Measurements from ENCODE around the gene DENND6B.

The DENND6B gene

GRCh38 chr22:50306753-50307749, 19.8 kb downstream of the DENND6B start, which contains the start of gene PLXNB2:
PLXNB2 (minus strand) TSS chr22:50307646; CDS start chr22:50290584, 17,062 bp downstream.
- H3K27me3 Mint-ChIP-seq = peaks cover 77% of the 10 kb centered on the region
- peak; percentile 48 for DNase-seq
- CTCF ChIA-PET = interaction anchor here (0.9 kb wide), 2 partner anchors 21 to 31 kb away, joined by 3 read pairs; no protein-coding TSS in a partner anchor
- no peaks in the 10 kb centered on the region for H3K9me3 Mint-ChIP-seq
- no peaks in the 10 kb centered on the region for H3K36me3 Mint-ChIP-seq
- peaks cover 21% of the 10 kb centered on the region for H3K4me1 Mint-ChIP-seq
- no peak within 1 kb of the TSS for H3K4me3 Mint-ChIP-seq
- H3K27ac Mint-ChIP-seq = no peak within 1 kb of the TSS

DNA sequence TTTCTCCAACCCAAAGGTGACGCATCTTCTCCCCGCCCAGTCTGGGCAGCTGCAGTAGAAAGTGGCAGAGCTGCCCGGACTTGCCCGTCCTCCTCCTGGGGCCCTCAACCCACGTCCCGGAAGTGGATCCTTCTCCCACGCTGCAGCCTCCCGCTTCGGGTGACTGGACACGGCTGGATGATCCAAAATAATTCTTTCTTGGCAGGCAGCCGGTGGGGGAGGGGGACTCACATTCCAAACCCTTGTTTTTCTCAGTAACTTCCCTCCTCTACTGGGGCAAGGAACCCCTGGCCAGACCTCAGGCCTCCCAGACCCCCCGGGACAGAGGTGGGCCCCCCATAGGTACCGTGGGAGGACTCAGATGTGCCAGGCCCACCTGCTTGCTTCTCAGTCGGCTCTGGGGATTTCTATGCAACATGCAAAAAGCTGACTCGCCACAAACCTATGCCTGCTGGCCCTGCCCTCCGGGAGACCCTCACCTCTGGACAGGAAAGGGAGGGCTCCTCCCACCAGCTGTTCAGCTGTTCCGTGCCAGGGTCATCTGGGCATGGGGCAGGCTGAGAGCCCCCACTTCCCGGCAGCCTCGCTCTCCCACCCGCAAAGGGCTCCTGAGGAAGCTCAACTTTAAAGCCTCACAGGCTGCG, 20.8 kb downstream of the DENND6B start:
- H3K4me1 Mint-ChIP-seq = peaks cover 21% of the 10 kb centered on the region
- H3K36me3 Mint-ChIP-seq = no peaks in the 10 kb centered on the region
- DNase-seq = no peak
- peaks cover 87% of the 10 kb centered on the region for H3K27me3 Mint-ChIP-seq
- CTCF ChIA-PET = interaction anchor here (0.9 to 1.6 kb wide), 3 partner anchors 14 to 30 kb away, joined by 3 to 4 read pairs (median 3); no protein-coding TSS in a partner anchor
- peak overlapping the region; percentile 60 for H3K4me3 Mint-ChIP-seq
- H3K9me3 Mint-ChIP-seq = no peaks in the 10 kb centered on the region
- H3K27ac Mint-ChIP-seq = no peak overlapping the region

- Mint-ChIP-seq H3K9me3 (no peaks in the 10 kb centered on the region), H3K36me3 (no peaks in the 10 kb centered on the region), H3K4me1 (peaks cover 21% of the 10 kb centered on the region), H3K4me3 (no peak overlapping the region), H3K27ac (no peak overlapping the region), H3K27me3 (peaks cover 93% of the 10 kb centered on the region)
- CTCF ChIA-PET = interaction anchor here (1.6 kb wide), 1 partner anchor 15 kb away, joined by 4 read pairs; no protein-coding TSS in a partner anchor
- DNase-seq = no peak
Measured at GRCh38 chr22:50305393-50305922, 21.4 kb downstream of the DENND6B start.

- no peak overlapping the region for H3K27ac Mint-ChIP-seq
- H3K36me3 Mint-ChIP-seq = no peaks in the 10 kb centered on the region
- CTCF ChIA-PET = interaction anchor here (1.6 kb wide), 1 partner anchor 16 kb away, joined by 4 read pairs; no protein-coding TSS in a partner anchor
- no peaks in the 10 kb centered on the region for H3K9me3 Mint-ChIP-seq
- H3K27me3 Mint-ChIP-seq = peaks cover 88% of the 10 kb centered on the region
- H3K4me1 Mint-ChIP-seq = peaks cover 21% of the 10 kb centered on the region
- no peak overlapping the region for H3K4me3 Mint-ChIP-seq
- DNase-seq = no peak
Measured at GRCh38 chr22:50304528-50305392, 22.1 kb downstream of the DENND6B start.

GRCh38 chr22:50303848-50304527, 22.8 kb downstream of the DENND6B start:
- peak; percentile 34 for DNase-seq
- Mint-ChIP-seq H3K36me3 (no peaks in the 10 kb centered on the region), H3K4me3 (no peak overlapping the region), H3K9me3 (no peaks in the 10 kb centered on the region), H3K27ac (no peak overlapping the region), H3K4me1 (peaks cover 21% of the 10 kb centered on the region), H3K27me3 (peaks cover 84% of the 10 kb centered on the region)
- CTCF ChIA-PET = interaction anchor here (1.6 kb wide), 1 partner anchor 16 kb away, joined by 4 read pairs; no protein-coding TSS in a partner anchor

DNA sequence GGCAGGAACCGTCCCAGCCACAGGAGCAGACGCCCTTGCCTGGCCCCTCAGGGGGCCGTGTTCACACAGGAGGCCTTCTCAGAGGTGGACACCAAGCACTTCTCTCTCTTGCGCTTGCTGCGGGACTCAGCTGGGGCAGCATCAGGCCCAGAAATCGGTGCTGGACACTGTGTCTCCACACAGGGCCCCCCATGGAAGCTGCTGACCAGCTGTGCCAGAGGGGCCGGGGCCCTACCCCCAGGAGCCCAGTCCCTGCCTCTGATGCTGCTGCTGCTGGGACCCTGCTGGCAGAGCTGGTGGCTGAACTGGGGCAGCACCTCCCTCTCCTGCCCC, 23.3 kb downstream of the DENND6B start:
- peaks cover 17% of the 10 kb centered on the region for H3K4me1 Mint-ChIP-seq
- no peak overlapping the region for H3K4me3 Mint-ChIP-seq
- no peak overlapping the region for H3K27ac Mint-ChIP-seq
- H3K36me3 Mint-ChIP-seq = no peaks in the 10 kb centered on the region
- CTCF ChIA-PET = no interaction called here
- no peaks in the 10 kb centered on the region for H3K9me3 Mint-ChIP-seq
- DNase-seq = no peak
- peaks cover 84% of the 10 kb centered on the region for H3K27me3 Mint-ChIP-seq

DNA sequence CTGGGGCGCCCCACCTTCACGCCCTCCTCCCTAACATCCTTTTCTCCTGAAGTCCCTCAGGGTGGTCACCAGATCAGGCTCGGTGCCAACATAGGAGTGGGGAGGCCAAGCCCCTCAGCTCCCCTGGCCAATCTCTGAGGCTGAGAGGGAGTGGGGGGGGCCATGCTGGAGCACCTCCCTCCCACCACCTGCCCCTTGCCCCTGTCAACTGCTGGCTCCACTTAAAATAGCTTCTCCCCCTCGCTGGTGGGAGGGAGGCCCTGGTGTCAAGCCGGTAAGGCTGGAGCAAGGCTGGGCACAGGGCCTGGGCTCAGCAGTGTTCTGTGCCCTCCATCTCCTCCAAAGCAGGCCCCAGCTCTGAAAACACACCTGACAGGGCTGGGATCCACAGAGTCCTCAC, 24.2 kb downstream of the DENND6B start:
- no peak for DNase-seq
- H3K4me3 Mint-ChIP-seq = no peak overlapping the region
- H3K36me3 Mint-ChIP-seq = no peaks in the 10 kb centered on the region

DNA sequence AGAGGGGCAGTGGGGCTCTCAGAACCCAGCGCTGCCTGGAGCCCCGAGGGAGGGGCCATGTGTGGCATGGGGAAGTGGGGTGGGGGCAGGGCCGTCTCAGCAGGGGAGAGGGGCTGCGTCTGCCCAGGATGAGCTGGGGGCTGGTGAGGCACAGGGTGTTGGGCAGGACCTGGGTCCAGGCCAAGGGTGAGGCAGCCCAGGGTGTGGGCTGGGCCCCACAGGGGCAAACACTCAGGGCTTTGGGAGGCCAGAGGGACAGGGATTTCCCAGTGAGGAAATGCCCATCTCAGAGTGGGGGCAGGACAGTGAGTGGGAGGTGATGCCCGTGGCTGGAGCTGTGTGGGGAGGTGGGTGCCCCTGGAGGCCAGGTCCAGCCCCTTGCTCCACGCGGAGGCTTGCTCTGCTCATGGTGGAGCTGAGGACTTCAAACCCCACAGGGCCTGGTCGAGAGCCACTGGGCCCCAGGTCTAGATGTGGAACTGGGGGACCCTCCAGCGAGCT, 24.7 kb downstream of the DENND6B start:
- no peak for DNase-seq
- H3K4me1 Mint-ChIP-seq = peaks cover 15% of the 10 kb centered on the region
- no peaks in the 10 kb centered on the region for H3K36me3 Mint-ChIP-seq
- CTCF ChIA-PET = interaction anchor here (1.3 kb wide), 1 partner anchor 26 kb away, joined by 5 read pairs; no protein-coding TSS in a partner anchor
- no peaks in the 10 kb centered on the region for H3K9me3 Mint-ChIP-seq
- no peak overlapping the region for H3K4me3 Mint-ChIP-seq
- H3K27ac Mint-ChIP-seq = no peak overlapping the region
- H3K27me3 Mint-ChIP-seq = peaks cover 88% of the 10 kb centered on the region

More for the DNA sequence above, 24.2 kb downstream of the DENND6B start:
- peaks cover 15% of the 10 kb centered on the region for H3K4me1 Mint-ChIP-seq
- H3K27me3 Mint-ChIP-seq = peaks cover 84% of the 10 kb centered on the region
- H3K27ac Mint-ChIP-seq = no peak overlapping the region
- no peaks in the 10 kb centered on the region for H3K9me3 Mint-ChIP-seq
- CTCF ChIA-PET = interaction anchor here (1.3 kb wide), 1 partner anchor 26 kb away, joined by 5 read pairs; no protein-coding TSS in a partner anchor

GRCh38 chr22:50301581-50301991, 25.2 kb downstream of the DENND6B start:
- CTCF ChIA-PET = no interaction called here
- no peak overlapping the region for H3K27ac Mint-ChIP-seq
- H3K4me1 Mint-ChIP-seq = peaks cover 15% of the 10 kb centered on the region
- H3K4me3 Mint-ChIP-seq = no peak overlapping the region
- no peak for DNase-seq
- H3K27me3 Mint-ChIP-seq = peaks cover 85% of the 10 kb centered on the region
- H3K36me3 Mint-ChIP-seq = no peaks in the 10 kb centered on the region
- no peaks in the 10 kb centered on the region for H3K9me3 Mint-ChIP-seq

GRCh38 chr22:50300620-50301257, 26.1 kb downstream of the DENND6B start:
- CTCF ChIA-PET = no interaction called here
- H3K4me3 Mint-ChIP-seq = no peak overlapping the region
- no peak overlapping the region for H3K27ac Mint-ChIP-seq
- peaks cover 82% of the 10 kb centered on the region for H3K27me3 Mint-ChIP-seq
- no peaks in the 10 kb centered on the region for H3K36me3 Mint-ChIP-seq
- no peaks in the 10 kb centered on the region for H3K9me3 Mint-ChIP-seq
- DNase-seq = no peak
- H3K4me1 Mint-ChIP-seq = peaks cover 9% of the 10 kb centered on the region

DNA sequence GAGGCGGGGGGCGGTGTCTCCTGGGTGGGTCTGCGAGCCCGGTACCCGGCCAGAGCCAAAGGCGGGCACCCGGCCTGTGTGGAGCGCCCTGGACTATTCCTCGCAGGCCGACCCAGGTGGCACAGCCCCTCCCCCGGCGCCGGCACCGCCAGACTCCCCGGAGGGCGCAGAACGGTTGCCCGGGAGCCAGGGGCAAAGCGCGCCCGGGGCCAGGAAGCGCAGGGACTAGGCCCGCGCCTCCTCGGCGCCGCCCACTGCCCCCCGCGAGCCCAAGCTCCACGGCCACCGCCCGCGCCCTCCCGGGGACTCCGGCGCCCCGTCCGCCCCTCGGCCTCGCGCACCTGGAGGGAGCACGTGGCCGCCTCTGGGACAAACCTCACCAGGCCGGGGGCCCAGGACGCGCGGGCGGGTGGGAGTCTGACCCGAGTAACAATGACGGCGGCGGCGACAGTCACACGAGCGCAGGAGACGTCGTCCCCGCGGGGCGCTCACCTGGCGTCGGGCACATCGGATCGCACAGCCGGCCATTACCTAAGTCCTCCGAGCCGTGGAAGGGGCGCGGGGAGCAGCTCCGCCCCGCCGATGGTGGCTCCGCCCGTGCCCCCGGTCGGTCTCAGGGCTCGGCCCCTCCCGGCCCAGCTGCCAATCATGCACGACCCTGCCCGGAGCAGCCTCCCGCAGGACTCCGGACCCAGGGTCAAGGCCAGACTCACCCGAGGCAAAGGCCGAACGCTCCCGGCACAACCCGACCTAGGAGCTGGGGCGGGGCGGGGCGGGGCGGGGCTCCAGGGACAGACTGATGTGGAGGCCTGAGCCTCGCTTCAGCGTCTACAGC, 26.8 kb downstream of the DENND6B start:
- no peak overlapping the region for H3K4me3 Mint-ChIP-seq
- CTCF ChIA-PET = no interaction called here
- no peaks in the 10 kb centered on the region for H3K36me3 Mint-ChIP-seq
- DNase-seq = no peak
- H3K9me3 Mint-ChIP-seq = no peaks in the 10 kb centered on the region
- peaks cover 75% of the 10 kb centered on the region for H3K27me3 Mint-ChIP-seq
- no peak overlapping the region for H3K27ac Mint-ChIP-seq
- H3K4me1 Mint-ChIP-seq = peaks cover 8% of the 10 kb centered on the region

All from activated naive CD4-positive, alpha-beta T cell treated with anti-CD3 and anti-CD28 coated beads, Interleukin-2, amount 10 ng/mL, durations not matched to agents 7 days and 5 days (primary cell).